Lung microvascular endothelial cell (primary cell): Measurements from ENCODE around the gene SLC35C1. TPM values are rescaled to one million over a fixed set of nuclear protein-coding genes. Genes with fewer than 3 reads are reported as not detected.

Source experiments
- total RNA-seq: library from RNA; depleted of rRNA; stranded (reverse); fragments of >200 nt; gene quantifications from 2 replicates; pipeline ENCODE4 v1.2.1, GENCODE V29; 2014

SLC35C1 gene
- total RNA-seq, 1 donor from 2014 or later, result 7.7 TPM

Other genes starting within 250 kb of the SLC35C1 start
- gene CHST1, start 139.5 kb upstream of the SLC35C1 start, total RNA-seq, result 1.8 and 6.1 TPM in 2 replicates
- gene CRY2, start 42.3 kb downstream of the SLC35C1 start, total RNA-seq, result 4.4 and 7.1 TPM in 2 replicates
- 0.99 and 1.7 TPM in 2 replicates for gene MAPK8IP1, start 80.5 kb downstream of the SLC35C1 start, total RNA-seq
- gene FREY1, start 102.1 kb downstream of the SLC35C1 start, total RNA-seq, result 0.44 and 0.99 TPM in 2 replicates
- 31.4 and 32.9 TPM in 2 replicates for gene PEX16, start 112.7 kb downstream of the SLC35C1 start, total RNA-seq
- gene LARGE2, start 117.5 kb downstream of the SLC35C1 start, total RNA-seq, result not detected in 2 replicates